Measurements from ENCODE around the gene POPDC3.
"Not testable (repeated sequence)": the region's sequence is repeated elsewhere in the genome, so short reads cannot be mapped to it uniquely, and the experiment has no call there.

POPDC3 gene

GRCh38 chr6:105179244-105180065 is at the start of gene POPDC3:
Gene POPDC3 (minus strand): TSS chr6:105180014. CDS start chr6:105161909, 18,105 bp downstream.
- FAIRE-seq, result no peak

- FAIRE-seq, result no peak
Measured at GRCh38 chr6:105227295-105227767, 47.5 kb upstream of the POPDC3 start.

- no peak for FAIRE-seq
Measured at GRCh38 chr6:105226598-105227294, 46.9 kb upstream of the POPDC3 start.

- FAIRE-seq, result no peak
Measured at GRCh38 chr6:105223242-105223641, 43.4 kb upstream of the POPDC3 start.

- not testable (repeated sequence) for FAIRE-seq
Measured at GRCh38 chr6:105221219-105221618, 41.4 kb upstream of the POPDC3 start.

GRCh38 chr6:105220186-105220585 is 40.4 kb upstream of the POPDC3 start:
- FAIRE-seq, result no peak

- not testable (repeated sequence) for FAIRE-seq
Measured at GRCh38 chr6:105219218-105219617, 39.4 kb upstream of the POPDC3 start.

GRCh38 chr6:105215506-105215905 is 35.7 kb upstream of the POPDC3 start:
- FAIRE-seq, result no peak

- no peak for FAIRE-seq
Measured at GRCh38 chr6:105214668-105215067, 34.9 kb upstream of the POPDC3 start.

- FAIRE-seq, result no peak
Measured at GRCh38 chr6:105213272-105213671, 33.5 kb upstream of the POPDC3 start.

- no peak for FAIRE-seq
Measured at GRCh38 chr6:105212587-105212986, 32.8 kb upstream of the POPDC3 start.

GRCh38 chr6:105211831-105212230 is 32.0 kb upstream of the POPDC3 start:
- no peak for FAIRE-seq

- no peak for FAIRE-seq
Measured at GRCh38 chr6:105210932-105211531, 31.2 kb upstream of the POPDC3 start.

- no peak for FAIRE-seq
Measured at GRCh38 chr6:105209950-105210706, 30.3 kb upstream of the POPDC3 start.

- no peak for FAIRE-seq
Measured at GRCh38 chr6:105207524-105208269, 27.9 kb upstream of the POPDC3 start.

GRCh38 chr6:105204768-105205167 is 25.0 kb upstream of the POPDC3 start:
- no peak for FAIRE-seq

GRCh38 chr6:105204331-105204730 is 24.5 kb upstream of the POPDC3 start:
- no peak for FAIRE-seq

GRCh38 chr6:105202486-105202885 is 22.7 kb upstream of the POPDC3 start:
- FAIRE-seq, result no peak

- FAIRE-seq, result no peak
Measured at GRCh38 chr6:105200133-105200730, 20.4 kb upstream of the POPDC3 start.

GRCh38 chr6:105199711-105200110 is 19.9 kb upstream of the POPDC3 start:
- no peak for FAIRE-seq

GRCh38 chr6:105196076-105196475 is 16.3 kb upstream of the POPDC3 start:
- FAIRE-seq, result no peak

- no peak for FAIRE-seq
Measured at GRCh38 chr6:105194591-105194990, 14.8 kb upstream of the POPDC3 start.
